Stimulated activated CD8-positive, alpha-beta memory T cell treated with anti-CD3 and anti-CD28 coated beads, Interleukin-2, amount 100 ng/mL, for 1 hour (primary cell): ENCODE results near the gene CDC16.
"Not testable (repeated sequence)": the region's sequence is repeated elsewhere in the genome, so short reads cannot be mapped to it uniquely, and the experiment has no call there.

Source experiments
- DNase-seq, 2 donors: peaks; one replicate each; pipeline ENCODE4 v3.0.0-alpha.2; 2020; ENCODE audit warnings: low read depth in 2 of 2

The CDC16 gene

GRCh38 chr13:114264313-114264712 is 29.6 kb downstream of the CDC16 start:
- DNase-seq = not testable (repeated sequence)

DNA sequence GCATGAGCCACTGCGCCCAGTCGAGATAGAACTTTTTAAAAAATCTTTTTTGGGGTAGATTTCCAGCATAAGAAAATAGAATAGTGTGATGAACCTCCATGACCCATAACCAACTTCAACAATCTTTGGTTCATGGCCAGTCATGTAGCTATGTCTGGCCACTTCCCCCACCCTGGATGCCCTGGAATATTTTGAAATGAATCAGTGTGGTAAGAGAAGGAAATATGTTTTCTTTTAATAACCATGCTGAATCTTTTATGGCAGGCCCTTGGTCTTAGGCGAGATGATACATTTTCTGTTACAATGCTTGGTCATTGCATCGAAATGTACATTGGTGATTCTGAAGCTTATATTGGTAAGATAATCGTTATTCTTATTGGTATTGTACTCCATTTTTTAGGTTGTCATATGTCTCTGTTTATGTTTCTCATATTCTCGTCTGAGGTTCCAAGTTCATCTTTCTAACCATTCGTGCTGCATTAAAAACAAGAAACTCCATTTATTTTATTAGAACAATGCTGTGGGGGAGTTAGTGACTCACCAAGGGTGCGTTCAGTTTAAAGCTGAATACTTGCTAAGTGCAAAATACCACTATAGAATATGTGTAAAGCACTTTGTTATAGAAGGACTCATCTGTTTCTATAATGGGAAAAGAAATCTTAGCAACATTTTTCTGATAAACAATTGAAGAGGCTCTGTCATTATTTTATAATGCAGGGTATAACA is 30.4 kb downstream of the CDC16 start:
- DNase-seq = no peak

DNA sequence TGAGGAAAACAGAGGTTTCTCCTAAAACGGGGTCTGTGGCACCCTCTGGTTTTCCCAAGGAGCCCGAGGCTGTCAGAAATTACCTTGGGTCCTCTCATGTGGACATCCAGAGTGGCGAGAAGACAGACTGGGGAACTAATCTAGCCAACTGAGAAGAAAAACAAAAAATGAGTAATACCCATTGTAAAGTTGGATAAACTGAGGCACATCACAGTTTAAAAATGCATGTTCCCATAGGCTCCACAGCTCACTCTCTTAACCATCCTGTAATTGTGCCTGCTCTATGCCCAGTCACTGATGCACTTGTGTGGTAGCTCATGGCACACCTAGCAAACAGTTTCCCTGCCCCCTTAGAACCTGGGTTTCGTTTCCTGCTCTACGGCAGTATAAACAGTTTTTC is 31.5 kb downstream of the CDC16 start:
- DNase-seq = no peak

- DNase-seq = no peak
Measured at GRCh38 chr13:114268344-114269280, 33.9 kb downstream of the CDC16 start.

DNA sequence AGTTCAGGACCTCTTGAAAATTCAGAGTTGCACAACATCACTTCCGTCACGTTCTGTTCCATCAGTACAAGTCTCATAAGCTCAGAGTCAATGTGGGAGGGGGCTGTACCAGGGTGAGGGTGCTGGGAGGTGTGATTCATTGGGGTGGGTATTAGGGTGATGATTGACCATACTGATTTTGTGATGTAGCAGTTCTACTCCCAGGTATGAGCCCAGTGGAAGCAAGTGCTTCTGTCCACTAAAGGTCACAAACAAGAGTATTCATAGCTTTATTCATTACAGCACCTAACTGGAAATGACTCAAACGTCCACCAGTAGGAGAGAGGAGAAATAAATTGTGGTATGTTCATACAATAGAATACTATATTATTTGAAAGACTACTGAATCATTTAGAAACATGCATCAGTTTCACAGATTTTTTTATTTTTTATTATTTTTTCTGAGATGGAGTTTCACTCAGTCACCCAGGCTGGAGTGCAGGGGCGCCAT is 34.6 kb downstream of the CDC16 start:
- DNase-seq = no peak

- no peak for DNase-seq
Measured at GRCh38 chr13:114272977-114273376, 38.3 kb downstream of the CDC16 start.

GRCh38 chr13:114275304-114275703 is 40.6 kb downstream of the CDC16 start:
- DNase-seq = no peak

DNA sequence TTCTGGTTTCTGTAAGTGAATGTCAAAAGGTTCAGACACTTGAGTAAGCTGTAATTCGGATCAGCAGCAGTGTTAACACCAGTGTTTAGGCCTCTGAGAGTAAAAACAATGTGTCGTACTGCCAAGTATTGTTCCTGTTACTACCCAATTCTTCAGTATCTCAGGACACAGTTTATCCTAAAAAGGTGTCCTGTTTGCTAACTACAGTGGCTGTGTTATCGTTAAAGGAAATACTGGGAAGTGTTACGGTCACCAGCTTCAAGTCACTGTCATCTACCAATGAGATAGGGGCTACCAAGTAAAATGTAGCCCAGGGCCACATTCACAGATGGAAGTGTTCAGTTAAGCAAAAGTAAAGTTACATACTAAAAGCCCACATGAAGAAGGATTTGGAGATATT is 44.4 kb downstream of the CDC16 start:
- no peak for DNase-seq

GRCh38 chr13:114279758-114280355 is 45.2 kb downstream of the CDC16 start:
- DNase-seq = no peak

DNA sequence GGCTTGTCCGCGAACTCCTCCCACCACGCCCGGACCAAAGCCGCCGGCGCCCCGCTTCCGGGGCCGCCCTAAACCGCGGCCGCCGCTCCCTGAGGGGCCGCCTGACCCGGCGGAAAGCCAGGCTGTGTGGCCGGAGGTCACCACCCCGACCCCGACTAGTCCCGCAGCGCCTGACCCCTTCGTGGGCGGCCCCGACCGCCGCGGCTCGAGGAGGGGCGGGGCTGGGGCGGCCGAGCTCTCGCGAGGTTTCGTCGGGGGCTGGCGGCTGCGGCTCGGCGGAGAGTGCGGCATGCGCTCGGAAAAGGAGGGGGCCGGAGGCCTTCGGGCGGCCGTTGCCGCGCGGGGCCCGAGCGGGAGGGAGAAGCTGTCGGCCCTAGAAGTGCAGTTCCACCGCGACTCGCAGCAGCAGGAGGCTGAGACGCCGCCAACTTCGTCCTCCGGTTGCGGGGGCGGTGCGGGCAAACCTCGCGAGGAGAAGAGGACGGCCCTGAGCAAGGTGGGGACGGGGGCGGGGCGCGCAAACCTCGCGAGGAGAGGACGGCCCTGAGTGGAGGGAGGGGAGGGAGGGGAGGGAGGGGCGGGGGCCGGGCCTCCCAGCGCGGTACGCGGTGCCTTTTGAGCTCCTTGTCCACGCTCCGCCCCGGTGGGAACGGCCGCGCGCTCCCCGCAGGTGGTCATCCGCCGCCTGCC is 46.8 kb downstream of the CDC16 start, which contains the start of gene UPF3A:
Gene UPF3A, plus strand, starts transcription at position 251 of the 690 bp plus-strand sequence. Its CDS starts 39 bp downstream, at position 290.
- peak; percentile 72 to 79 for DNase-seq

- DNase-seq = peak; percentile 33 to 47
Measured at GRCh38 chr13:114282041-114282670, 47.5 kb downstream of the CDC16 start.

GRCh38 chr13:114283576-114283975 is 48.9 kb downstream of the CDC16 start:
- DNase-seq = no peak

DNA sequence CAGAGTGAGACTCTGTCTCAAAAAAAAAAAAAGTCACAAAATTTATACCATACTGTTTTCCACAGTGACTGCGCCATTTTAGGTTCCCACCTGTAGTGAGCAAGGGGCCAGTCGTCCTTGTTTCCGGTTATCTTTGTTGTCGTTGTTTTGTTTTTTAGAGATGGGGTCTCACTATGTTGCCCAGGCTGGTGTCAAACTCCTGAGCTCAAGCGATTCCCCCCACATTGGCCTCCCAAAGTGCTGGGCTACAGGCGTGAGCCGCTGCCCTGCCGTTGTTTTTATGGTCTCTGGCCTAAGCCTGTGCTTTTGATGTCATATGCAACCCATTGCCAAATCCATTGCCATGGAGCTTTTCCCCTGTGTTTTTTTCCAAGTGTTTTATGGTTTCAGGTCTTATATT is 50.0 kb downstream of the CDC16 start:
- DNase-seq = no peak

- no peak for DNase-seq
Measured at GRCh38 chr13:114285166-114285808, 50.6 kb downstream of the CDC16 start.

DNA sequence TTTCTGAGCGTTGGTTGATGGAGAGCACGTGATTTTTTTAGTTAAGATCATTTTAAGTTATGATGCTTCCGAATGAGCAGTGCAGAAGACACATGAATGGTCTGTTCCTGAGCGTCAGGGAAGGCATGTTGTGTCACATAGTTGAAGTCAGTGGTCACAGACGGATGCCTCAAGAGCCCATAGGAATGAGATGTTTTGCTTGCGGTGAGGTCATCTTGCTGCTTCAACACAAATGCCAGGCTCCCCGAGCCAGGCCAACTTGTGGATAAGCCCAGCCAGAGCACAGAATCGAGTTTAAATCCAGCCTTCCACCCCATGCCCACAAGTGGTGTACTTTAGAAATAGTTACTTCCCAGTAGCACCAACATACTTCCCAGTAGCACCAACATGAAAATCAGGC is 52.1 kb downstream of the CDC16 start:
- no peak for DNase-seq

- no peak for DNase-seq
Measured at GRCh38 chr13:114288157-114288591, 53.5 kb downstream of the CDC16 start.

DNA sequence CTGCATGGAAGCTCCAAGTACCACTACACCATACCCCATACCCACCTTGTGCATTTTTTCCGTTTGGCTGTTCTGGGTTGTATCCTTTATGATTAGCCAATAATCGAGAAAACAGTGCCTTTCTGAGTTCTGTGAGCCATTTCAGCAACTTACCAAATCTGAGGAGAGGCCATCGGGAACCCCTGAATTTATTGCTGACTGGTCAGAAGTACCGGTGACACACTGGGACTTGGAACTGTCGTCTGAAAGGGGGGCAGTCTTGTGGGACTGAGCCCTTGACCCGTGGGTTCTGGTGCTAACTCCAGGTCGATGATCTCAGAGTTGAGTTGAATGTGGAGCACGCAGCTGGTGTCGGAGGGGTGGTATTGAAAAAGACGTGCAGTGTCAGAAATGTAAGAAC is 61.8 kb downstream of the CDC16 start:
- no peak for DNase-seq

DNA sequence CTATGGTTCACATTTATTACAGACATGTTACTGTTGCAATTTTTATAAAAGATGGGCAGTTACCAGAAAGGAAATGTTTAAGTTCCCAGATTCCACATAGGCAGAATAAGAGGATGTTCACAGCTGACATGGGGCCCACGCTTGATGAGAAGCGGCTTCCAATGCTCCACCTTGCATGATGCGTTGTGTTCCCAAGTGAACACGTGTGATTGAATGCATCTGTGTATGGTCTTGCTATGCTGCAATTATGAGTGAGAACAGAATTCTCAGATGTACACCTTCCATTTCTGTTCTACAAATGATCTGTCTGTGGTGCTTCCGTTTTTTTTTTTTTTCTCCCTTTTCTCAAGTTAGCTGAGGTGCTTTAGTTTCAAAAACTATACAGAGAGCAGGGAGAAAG is 62.2 kb downstream of the CDC16 start:
- DNase-seq = no peak

GRCh38 chr13:114298866-114299265 is 64.2 kb downstream of the CDC16 start:
- no peak for DNase-seq

GRCh38 chr13:114299604-114300305 is 65.1 kb downstream of the CDC16 start:
- no peak for DNase-seq
